GM12878 (cell line): ENCODE results near the gene AXL. TPM values are rescaled to one million over a fixed set of nuclear protein-coding genes. Genes with fewer than 3 reads are reported as not detected.

Source experiments
- ATAC-seq: fragments of 200-7000 bp; cut with Tn5 transposase; 3 replicates; pipeline ENCODE4 v1.9.1; 2020; ENCODE audit warnings: mild to moderate bottlenecking, moderate library complexity
- BruUV-seq: library from RNA; stranded (reverse); fragments of 400-500 nt; replicated peaks from 2 replicates; lab custom pipeline; 2021; lab: Mats Ljungman, UMichigan
- CTCF ChIA-PET: fragments of 300-600 bp; sonication (Branson Sonifier 250); formaldehyde crosslinking; extraction: SDS; loops from one replicate; lab custom pipeline; 2021; ENCODE audit warnings: inconsistent platforms; lab: Yijun Ruan, JAX
- POLR2A ChIA-PET: fragments of 350-600 bp; formaldehyde crosslinking; extraction: SDS; loops from one replicate; lab custom pipeline; 2021; ENCODE audit warnings: inconsistent platforms; lab: Charles Lee
- RAD21 ChIA-PET: fragments of 300-600 bp; sonication (Branson Sonifier 250); formaldehyde crosslinking; loops from one replicate; lab custom pipeline; 2023; ENCODE audit warnings: antibody characterized with exemption; ENCODE audit not compliant: unreplicated experiment; lab: Charles Lee
- SMC1A ChIA-PET: fragments of 300-600 bp; sonication (Branson Sonifier 250); formaldehyde crosslinking; loops from one replicate; lab custom pipeline; 2023; ENCODE audit not compliant: unreplicated experiment, uncharacterized antibody; lab: Charles Lee
- DNase-seq: peaks from one replicate; pipeline ENCODE4 v3.0.0-alpha.2; 2011; ENCODE audit warnings: low read depth, low spot score
- FAIRE-seq: peaks from 3 replicates; lab custom pipeline; 2011; peaks lifted over from hg19 to GRCh38; lab: Jason Lieb, UNC
- H2AFZ ChIP-seq: 2 replicates; pipeline ENCODE4 v1.6.0; 2011; ENCODE audit warnings: low read depth, low read length, control low read depth; ENCODE audit not compliant: control insufficient read depth
- H3K27ac ChIP-seq: 2 replicates; pipeline ENCODE4 v1.5.1; 2011; ENCODE audit warnings: control low read depth; ENCODE audit not compliant: control insufficient read depth, insufficient read depth
- H3K27me3 ChIP-seq, 2 experiments: replicated peaks in 1 of 2; 2 replicates each; pipeline versions ENCODE4 v1.6.0 to v1.6.1; 2011; ENCODE audit warnings: low read length in 1 of 2; ENCODE audit not compliant: control insufficient read depth in 2 of 2, insufficient read depth in 2 of 2
- H3K36me3 ChIP-seq, 2 experiments: 2 replicates each; pipeline ENCODE4 v1.5.1; 2011; ENCODE audit warnings: low read length in 1 of 2; ENCODE audit not compliant: control insufficient read depth in 2 of 2, insufficient read depth in 2 of 2
- H3K4me1 ChIP-seq: 2 replicates; pipeline ENCODE4 v1.6.1; 2011; ENCODE audit warnings: mild to moderate bottlenecking, low read length, moderate library complexity, mixed read lengths; ENCODE audit not compliant: control insufficient read depth, insufficient read depth
- H3K4me2 ChIP-seq: 2 replicates; pipeline ENCODE4 v1.6.0; 2011; ENCODE audit warnings: control low read depth; ENCODE audit not compliant: control insufficient read depth, insufficient read depth
- H3K4me3 ChIP-seq: fragments of 200-600 bp; sonication (generic); 2 replicates; pipeline ENCODE4 v1.5.1; 2016
- H3K79me2 ChIP-seq: 2 replicates; pipeline ENCODE4 v1.6.0; 2011; ENCODE audit warnings: low read length; ENCODE audit not compliant: control insufficient read depth, insufficient read depth
- H3K9ac ChIP-seq: 2 replicates; pipeline ENCODE4 v1.8.0; 2011; ENCODE audit warnings: low read length, control low read depth, mixed read lengths; ENCODE audit not compliant: control insufficient read depth, insufficient read depth
- H3K9me3 ChIP-seq: replicated peaks from 3 replicates; pipeline ENCODE4 v1.5.1; 2011; ENCODE audit warnings: mild to moderate bottlenecking, low read length; ENCODE audit not compliant: control insufficient read depth, insufficient read depth
- H4K20me1 ChIP-seq: 2 replicates; pipeline ENCODE4 v1.6.0; 2011; ENCODE audit not compliant: control insufficient read depth, insufficient read depth
- ATF7 ChIP-seq: fragments of 450-650 bp; IDR thresholded peaks from 2 replicates; pipeline ENCODE4 v1.6.1; 2016; ENCODE audit warnings: low read depth, mild to moderate bottlenecking
- BHLHE40 ChIP-seq, 2 experiments: fragments of 450-650 bp in 1 of 2; IDR thresholded peaks; 2 replicates each; pipeline ENCODE4 v1.6.1; 2011 to 2017; ENCODE audit warnings: low read depth in 2 of 2, borderline replicate concordance in 1 of 2, improper control_type of control experiment in 1 of 2, low read length in 1 of 2, mild to moderate bottlenecking in 1 of 2
- CREM ChIP-seq: IDR thresholded peaks from 2 replicates; pipeline ENCODE4 v1.6.1; 2014; ENCODE audit warnings: antibody characterized with exemption, low read depth
- DPF2 ChIP-seq: fragments of 450-650 bp; IDR thresholded peaks from 2 replicates; pipeline ENCODE4 v1.6.1; 2017; ENCODE audit warnings: mild to moderate bottlenecking
- EP300 ChIP-seq, 2 experiments: fragments of 150-350 bp in 1 of 2; IDR thresholded peaks; 2 replicates each; pipeline ENCODE4 v1.6.1; 2011 to 2012; ENCODE audit warnings: low read depth in 2 of 2, low read length in 2 of 2, borderline replicate concordance in 1 of 2, improper control_type of control experiment in 1 of 2, inconsistent platforms in 1 of 2; ENCODE audit not compliant: control insufficient read depth in 1 of 2
- GATAD2B ChIP-seq: fragments of 450-650 bp; conservative IDR thresholded peaks from 2 replicates; pipeline ENCODE4 v1.6.1; 2017; ENCODE audit warnings: low read depth, mild to moderate bottlenecking, moderate library complexity
- HDAC6 ChIP-seq: fragments of 200-600 bp; sonication (generic); IDR thresholded peaks from one replicate; pipeline ENCODE4 v1.8.0; 2017; ENCODE audit warnings: antibody characterized with exemption; ENCODE audit not compliant: unreplicated experiment
- RELA ChIP-seq: fragments of 450-650 bp; IDR thresholded peaks from 2 replicates; pipeline ENCODE4 v1.8.0; 2014; ENCODE audit warnings: borderline replicate concordance; ENCODE audit not compliant: partially characterized antibody
- SP1 ChIP-seq: IDR thresholded peaks from one replicate; pipeline ENCODE4 v1.6.1; 2011; ENCODE audit warnings: low read depth, low read length
- STAT1 ChIP-seq: fragments of 450-650 bp; conservative IDR thresholded peaks from 2 replicates; pipeline ENCODE4 v1.6.1; 2014; ENCODE audit warnings: antibody characterized with exemption, mild to moderate bottlenecking
- TAF1 ChIP-seq: IDR thresholded peaks from 2 replicates; pipeline ENCODE4 v1.6.1; 2011; ENCODE audit warnings: mild to moderate bottlenecking, low read depth, low read length, borderline replicate concordance
- ZNF217 ChIP-seq: fragments of 450-650 bp; IDR thresholded peaks from 2 replicates; pipeline ENCODE4 v1.6.1; 2017; ENCODE audit warnings: antibody characterized with exemption, mild to moderate bottlenecking
- WGBS: methylation state at CpG from one replicate; pipeline ENCODE4 v1.1.6; 2016; ENCODE audit warnings: low lambda C conversion rate; ENCODE audit not compliant: insufficient replicate concordance, insufficient coverage; ENCODE audit errors: missing lambda C conversion rate; 5-methylcytosine and 5-hydroxymethylcytosine counted together
- in situ Hi-C: fragments of 300-500 bp; cut with MboI; formaldehyde crosslinking; loops from 9 replicates; pipeline ENCODE4 v1.14.3; 2018; ENCODE audit warnings: mixed read lengths
- intact Hi-C: fragments of 100-400 bp; cut with micrococcal nuclease; formaldehyde crosslinking; loops from one replicate; pipeline ENCODE4 v1.14.2; 2022; ENCODE audit not compliant: unreplicated experiment
- polyA plus RNA-seq, 11 experiments: library from polyadenylated mRNA; depleted of rRNA in 4 of 11; unstranded in 6 of 11; stranded (reverse) in 5 of 11; fragments of >200 nt; fragmentation: Nextera tagmentation in 4 of 11; fragmentation: Illumina TruSeq in 1 of 11; extraction: Ambion mirVana in 4 of 11; extraction: Trizol in 1 of 11; gene quantifications; 1 replicate in 1 of 11; 2 replicates in 10 of 11; pipeline versions ENCODE4 v1.2.1 to v1.2.3, GENCODE V29; 2011 to 2016; ENCODE audit warnings: inconsistent platforms in 2 of 11, missing spikeins in 2 of 11, low read depth in 1 of 11
- total RNA-seq, 4 experiments: library from RNA; depleted of rRNA in 3 of 4; stranded (reverse); fragments of >200 nt in 3 of 4; fragmentation: Illumina TruSeq in 1 of 4; extraction: Trizol in 1 of 4; gene quantifications; 2 replicates each; pipeline versions ENCODE4 v1.2.1 to v1.2.3, GENCODE V29; 2013 to 2021
- TF ChIP-seq, protein P1 (sequence below): fragments of 450-650 bp; formaldehyde crosslinking; IDR thresholded peaks from 2 replicates; pipeline ENCODE4 v1.4.0; 2020; ENCODE audit warnings: mild to moderate bottlenecking, moderate library complexity
- TF ChIP-seq, protein P2 (sequence below): fragments of 150-350 bp; IDR thresholded peaks from 2 replicates; pipeline ENCODE4 v1.6.1; 2014; ENCODE audit warnings: mild to moderate bottlenecking, low read depth, low read length

The AXL gene
- total and polyA plus RNA-seq, 10 of the 15 experiments (the other 5 are each of a cell fraction or from before 2014, with no cell fraction given), result under 0.01 to 0.33 (median 0.07) TPM; not detected in 4

DNA sequence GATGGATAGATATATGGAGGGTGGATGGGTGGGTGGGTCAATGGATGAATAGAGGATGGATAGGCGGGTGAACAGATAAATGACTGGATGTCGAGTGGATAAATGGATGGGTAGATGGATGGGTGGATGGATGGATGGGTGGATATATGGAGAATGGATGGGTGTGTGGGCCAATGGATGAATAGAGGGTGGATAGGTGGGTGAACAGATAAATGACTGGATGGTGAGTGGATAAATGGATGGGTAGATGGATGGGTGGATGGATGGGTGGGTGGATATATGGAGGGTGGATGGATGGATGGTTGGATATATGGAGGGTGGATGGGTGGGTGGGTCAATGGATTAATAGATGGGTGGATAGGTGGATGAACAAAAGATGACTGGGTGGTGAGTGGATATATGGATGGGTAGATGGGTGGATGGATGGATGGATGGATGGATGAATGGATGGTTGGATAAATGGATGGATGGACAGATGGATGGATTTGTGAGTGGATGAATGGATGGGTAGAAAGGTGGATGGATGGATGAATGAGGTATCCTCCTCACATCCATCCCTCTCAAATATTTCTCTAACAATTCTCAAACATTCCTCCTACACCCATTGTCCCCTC is 21.0 kb downstream of the AXL start (continued):
- TF ChIP-seq, protein P1, sequence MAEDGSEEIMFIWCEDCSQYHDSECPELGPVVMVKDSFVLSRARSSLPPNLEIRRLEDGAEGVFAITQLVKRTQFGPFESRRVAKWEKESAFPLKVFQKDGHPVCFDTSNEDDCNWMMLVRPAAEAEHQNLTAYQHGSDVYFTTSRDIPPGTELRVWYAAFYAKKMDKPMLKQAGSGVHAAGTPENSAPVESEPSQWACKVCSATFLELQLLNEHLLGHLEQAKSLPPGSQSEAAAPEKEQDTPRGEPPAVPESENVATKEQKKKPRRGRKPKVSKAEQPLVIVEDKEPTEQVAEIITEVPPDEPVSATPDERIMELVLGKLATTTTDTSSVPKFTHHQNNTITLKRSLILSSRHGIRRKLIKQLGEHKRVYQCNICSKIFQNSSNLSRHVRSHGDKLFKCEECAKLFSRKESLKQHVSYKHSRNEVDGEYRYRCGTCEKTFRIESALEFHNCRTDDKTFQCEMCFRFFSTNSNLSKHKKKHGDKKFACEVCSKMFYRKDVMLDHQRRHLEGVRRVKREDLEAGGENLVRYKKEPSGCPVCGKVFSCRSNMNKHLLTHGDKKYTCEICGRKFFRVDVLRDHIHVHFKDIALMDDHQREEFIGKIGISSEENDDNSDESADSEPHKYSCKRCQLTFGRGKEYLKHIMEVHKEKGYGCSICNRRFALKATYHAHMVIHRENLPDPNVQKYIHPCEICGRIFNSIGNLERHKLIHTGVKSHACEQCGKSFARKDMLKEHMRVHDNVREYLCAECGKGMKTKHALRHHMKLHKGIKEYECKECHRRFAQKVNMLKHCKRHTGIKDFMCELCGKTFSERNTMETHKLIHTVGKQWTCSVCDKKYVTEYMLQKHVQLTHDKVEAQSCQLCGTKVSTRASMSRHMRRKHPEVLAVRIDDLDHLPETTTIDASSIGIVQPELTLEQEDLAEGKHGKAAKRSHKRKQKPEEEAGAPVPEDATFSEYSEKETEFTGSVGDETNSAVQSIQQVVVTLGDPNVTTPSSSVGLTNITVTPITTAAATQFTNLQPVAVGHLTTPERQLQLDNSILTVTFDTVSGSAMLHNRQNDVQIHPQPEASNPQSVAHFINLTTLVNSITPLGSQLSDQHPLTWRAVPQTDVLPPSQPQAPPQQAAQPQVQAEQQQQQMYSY (CRISPR knock-in tag), result no peak
- TF ChIP-seq, all 136 proteins: peak for 0

DNA sequence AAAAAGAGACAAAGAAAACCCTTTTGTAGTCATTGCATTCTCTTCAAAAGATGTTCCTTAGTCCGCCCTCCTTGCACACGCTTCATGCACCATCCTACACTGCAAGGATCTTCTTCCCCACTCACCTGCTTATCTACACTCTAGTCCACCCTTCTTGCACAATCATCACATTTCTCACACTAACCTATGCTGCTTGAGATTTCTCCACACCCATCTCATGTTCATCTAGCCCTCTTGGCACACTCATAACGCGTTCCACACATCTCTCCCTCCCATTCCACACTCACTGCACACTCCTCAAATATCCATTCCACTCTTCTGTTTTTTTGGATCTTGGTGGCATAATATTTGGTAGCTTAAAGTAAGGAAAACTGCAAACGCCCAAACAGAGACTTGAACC is 22.8 kb downstream of the AXL start:
- BruUV-seq, result no TSS peak
- ATAC-seq (no peak), DNase-seq (no peak), FAIRE-seq (no peak)
- Histone ChIP-seq H3K4me2 (no peak overlapping the region), H3K27ac (no peak overlapping the region), H3K4me3 (no peak overlapping the region), H3K9me3 (no peaks in the 10 kb centered on the region), H3K4me1 (no peaks in the 10 kb centered on the region), H3K36me3 (no peaks in the 10 kb centered on the region), H3K27me3 (no peaks in the 10 kb centered on the region), H3K9ac (no peak overlapping the region), H3K79me2 (no peaks in the 10 kb centered on the region), H2AFZ (no peak overlapping the region), H4K20me1 (no peaks in the 10 kb centered on the region)
- ChIA-PET RAD21 (interaction anchor here (0.7 kb wide), 1 partner anchor 438 kb away, joined by 4 read pairs; no protein-coding TSS in a partner anchor), SMC1A (no interaction called here), CTCF (interaction anchor here (0.6 kb wide), 1 partner anchor 312 kb away, joined by 3 read pairs; no protein-coding TSS in a partner anchor), POLR2A (interaction anchor here (0.6 to 0.7 kb wide), 2 partner anchors 179 to 998 kb away, joined by 3 to 4 read pairs; no protein-coding TSS in a partner anchor)
- 1% methylated on average over 5 of the region's 5 CpGs for WGBS
- in situ Hi-C loops, result no loop called here
- intact Hi-C loops, result no loop called here
- TF ChIP-seq ATF7 (no peak), BHLHE40 (IDR thresholded peaks at IDR 0.05; ENCODE audit: borderline replicate concordance in 1 of 2, low read depth in 2 of 2, low read length in 1 of 2) (no peak), EP300 (IDR thresholded peaks at IDR 0.05; ENCODE audit: borderline replicate concordance in 1 of 2, control insufficient read depth in 1 of 2, low read depth in 2 of 2, low read length in 2 of 2) (no peak), CREM (no peak), GATAD2B (no peak), DPF2 (no peak), TAF1 (no peak), SP1 (no peak), HDAC6 (no peak), RELA (no peak), ZNF217 (no peak), STAT1 (no peak)
- TF ChIP-seq, protein P2, sequence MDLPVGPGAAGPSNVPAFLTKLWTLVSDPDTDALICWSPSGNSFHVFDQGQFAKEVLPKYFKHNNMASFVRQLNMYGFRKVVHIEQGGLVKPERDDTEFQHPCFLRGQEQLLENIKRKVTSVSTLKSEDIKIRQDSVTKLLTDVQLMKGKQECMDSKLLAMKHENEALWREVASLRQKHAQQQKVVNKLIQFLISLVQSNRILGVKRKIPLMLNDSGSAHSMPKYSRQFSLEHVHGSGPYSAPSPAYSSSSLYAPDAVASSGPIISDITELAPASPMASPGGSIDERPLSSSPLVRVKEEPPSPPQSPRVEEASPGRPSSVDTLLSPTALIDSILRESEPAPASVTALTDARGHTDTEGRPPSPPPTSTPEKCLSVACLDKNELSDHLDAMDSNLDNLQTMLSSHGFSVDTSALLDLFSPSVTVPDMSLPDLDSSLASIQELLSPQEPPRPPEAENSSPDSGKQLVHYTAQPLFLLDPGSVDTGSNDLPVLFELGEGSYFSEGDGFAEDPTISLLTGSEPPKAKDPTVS, result no peak
